Smooth muscle cell (in vitro differentiated cells): ENCODE results near the gene GALNT9. TPM values are rescaled to one million over a fixed set of nuclear protein-coding genes. Genes with fewer than 3 reads are reported as not detected.

Experiments used
- DNase-seq: peaks from one replicate; lab custom pipeline; 2025; ENCODE audit not compliant: unreplicated experiment; lab: John Stamatoyannopoulos, UW
- H2AFZ ChIP-seq: fragments of 200-600 bp; sonication (generic); 2 replicates; pipeline ENCODE4 v1.6.0; 2016; ENCODE audit warnings: antibody characterized with exemption, low read depth, mild to moderate bottlenecking
- H3F3A ChIP-seq: fragments of 200-600 bp; sonication (generic); 2 replicates; pipeline ENCODE4 v1.6.0; 2017; ENCODE audit warnings: antibody characterized with exemption, low read depth
- H3K27ac ChIP-seq: fragments of 200-600 bp; sonication (generic); 2 replicates; pipeline ENCODE4 v1.5.1; 2016; ENCODE audit warnings: low read depth, mild to moderate bottlenecking
- H3K27me3 ChIP-seq: fragments of 200-600 bp; sonication (generic); 2 replicates; pipeline ENCODE4 v1.6.1; 2016; ENCODE audit warnings: low read depth, mild to moderate bottlenecking
- H3K36me3 ChIP-seq: fragments of 200-600 bp; sonication (generic); 2 replicates; pipeline ENCODE4 v1.5.1; 2016; ENCODE audit warnings: low read depth
- H3K4me1 ChIP-seq: fragments of 200-600 bp; sonication (generic); 2 replicates; pipeline ENCODE4 v1.5.1; 2016; ENCODE audit warnings: low read depth
- H3K4me2 ChIP-seq: fragments of 200-600 bp; sonication (generic); 2 replicates; pipeline ENCODE4 v1.6.0; 2016; ENCODE audit warnings: mild to moderate bottlenecking
- H3K4me3 ChIP-seq: fragments of 200-600 bp; sonication (generic); 2 replicates; pipeline ENCODE4 v1.5.1; 2016; ENCODE audit warnings: mild to moderate bottlenecking
- H3K79me2 ChIP-seq: fragments of 200-600 bp; sonication (generic); 2 replicates; pipeline ENCODE4 v1.6.0; 2016; ENCODE audit warnings: low read depth, mild to moderate bottlenecking
- H3K9ac ChIP-seq: fragments of 200-600 bp; sonication (generic); 2 replicates; pipeline ENCODE4 v1.6.0; 2016; ENCODE audit warnings: low read depth
- H3K9me3 ChIP-seq: fragments of 200-600 bp; sonication (generic); replicated peaks from 2 replicates; pipeline ENCODE4 v1.5.1; 2016; ENCODE audit warnings: low read depth
- H4K20me1 ChIP-seq: fragments of 200-600 bp; sonication (generic); 2 replicates; pipeline ENCODE4 v1.6.0; 2016; ENCODE audit warnings: low read depth
- CTCF ChIP-seq: fragments of 200-600 bp; sonication (generic); IDR thresholded peaks from 2 replicates; pipeline ENCODE4 v1.5.1; 2017; ENCODE audit warnings: borderline replicate concordance, mild to moderate bottlenecking, antibody characterized with exemption; ENCODE audit not compliant: insufficient read depth, poor library complexity, severe bottlenecking
- WGBS: methylation state at CpG from one replicate; pipeline ENCODE4 v1.1.7; 2016; ENCODE audit warnings: low lambda C conversion rate; 5-methylcytosine and 5-hydroxymethylcytosine counted together
- polyA plus RNA-seq: library from polyadenylated mRNA; unstranded; fragments of >200 nt; fragmentation: Nextera tagmentation; extraction: Ambion mirVana; gene quantifications from 2 replicates; pipeline ENCODE4 v1.2.1, GENCODE V29; 2016
- total RNA-seq: library from RNA; depleted of rRNA; stranded (reverse); fragments of >200 nt; gene quantifications from 2 replicates; pipeline ENCODE4 v1.2.3, GENCODE V29; 2014

GALNT9 gene
- total and polyA plus RNA-seq, 2 experiments from 2014 or later: 1.1 TPM; not detected in 1

GRCh38 chr12:132277949-132278348 is 51.4 kb downstream of the GALNT9 start:
- TF ChIP-seq CTCF: no peak
- no peaks in the 10 kb centered on the region for H3K79me2 ChIP-seq
- H4K20me1 ChIP-seq: no peaks in the 10 kb centered on the region
- no peak for DNase-seq
- H3K27ac ChIP-seq: no peak overlapping the region
- no peak overlapping the region for H3K4me2 ChIP-seq
- no peak overlapping the region for H3K9ac ChIP-seq
- H3K9me3 ChIP-seq: no peaks in the 10 kb centered on the region
- no peaks in the 10 kb centered on the region for H3K36me3 ChIP-seq
- no peak overlapping the region for H3K4me3 ChIP-seq
- 83% methylated on average over 12 of the region's 12 CpGs for WGBS
- H2AFZ ChIP-seq: no peak overlapping the region
- H3K4me1 ChIP-seq: no peaks in the 10 kb centered on the region
- H3K27me3 ChIP-seq: no peaks in the 10 kb centered on the region
- no peaks in the 10 kb centered on the region for H3F3A ChIP-seq

- Histone ChIP-seq H3K4me3 (no peak overlapping the region), H3K9ac (no peak overlapping the region), H3K36me3 (no peaks in the 10 kb centered on the region), H3K27ac (no peak overlapping the region), H4K20me1 (no peaks in the 10 kb centered on the region), H3F3A (no peaks in the 10 kb centered on the region), H3K4me2 (no peak overlapping the region), H3K4me1 (no peaks in the 10 kb centered on the region), H3K27me3 (no peaks in the 10 kb centered on the region), H3K9me3 (no peaks in the 10 kb centered on the region), H2AFZ (no peak overlapping the region), H3K79me2 (no peaks in the 10 kb centered on the region)
- TF ChIP-seq CTCF: no peak
- WGBS: 82% methylated on average over 31 of the region's 31 CpGs
- no peak for DNase-seq
Observed at GRCh38 chr12:132277374-132277941, 51.9 kb downstream of the GALNT9 start.

- Histone ChIP-seq H3K4me3 (no peak overlapping the region), H3K9me3 (no peaks in the 10 kb centered on the region), H4K20me1 (no peaks in the 10 kb centered on the region), H3K79me2 (no peaks in the 10 kb centered on the region), H3K27me3 (no peaks in the 10 kb centered on the region), H3K4me2 (no peak overlapping the region), H2AFZ (no peak overlapping the region), H3F3A (no peaks in the 10 kb centered on the region), H3K36me3 (no peaks in the 10 kb centered on the region), H3K9ac (no peak overlapping the region), H3K4me1 (no peaks in the 10 kb centered on the region), H3K27ac (no peak overlapping the region)
- 50% methylated on average over 12 of the region's 12 CpGs for WGBS
- TF ChIP-seq CTCF: no peak
- no peak for DNase-seq
Observed at GRCh38 chr12:132276827-132277373, 52.5 kb downstream of the GALNT9 start.

DNA sequence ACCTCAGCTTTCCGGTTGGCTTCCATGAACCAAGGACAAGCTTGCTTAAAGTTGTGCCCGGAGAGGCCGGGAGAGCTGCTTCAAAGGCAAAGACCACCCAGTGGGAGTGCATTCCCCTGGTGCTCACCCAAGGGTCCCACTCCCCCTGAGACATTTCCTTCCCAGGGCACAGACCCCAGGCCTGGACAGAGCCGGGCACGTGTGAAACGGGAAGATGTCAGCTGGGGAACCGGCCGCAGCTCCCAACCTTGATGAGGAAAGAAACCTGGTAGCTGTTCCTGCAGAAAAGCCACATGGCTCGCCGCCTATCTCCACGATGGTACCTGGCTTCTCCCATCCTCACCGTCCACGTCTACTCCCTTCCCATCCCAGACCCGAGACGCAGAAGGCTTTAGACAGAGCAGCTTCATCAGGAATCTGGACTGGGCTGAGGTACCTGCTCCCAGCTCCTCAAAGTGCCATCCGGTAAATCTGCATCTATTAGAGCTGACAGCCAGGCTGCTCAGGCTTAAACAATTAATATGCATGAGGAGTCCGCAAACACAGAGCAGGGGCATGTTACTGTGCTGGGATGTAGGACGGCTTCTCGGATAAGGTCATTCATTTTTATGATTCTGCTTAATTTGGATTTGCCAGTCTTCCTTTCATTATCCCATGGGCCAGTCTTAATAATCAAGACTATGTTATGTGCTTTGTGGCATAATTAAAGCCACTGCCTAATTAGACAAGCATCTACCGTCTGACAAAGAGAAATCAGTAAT is 53.1 kb downstream of the GALNT9 start:
- Histone ChIP-seq H2AFZ (no peak overlapping the region), H3K9ac (no peak overlapping the region), H3K4me3 (no peak overlapping the region), H3K27me3 (no peaks in the 10 kb centered on the region), H3K36me3 (no peaks in the 10 kb centered on the region), H3K79me2 (no peaks in the 10 kb centered on the region), H3K9me3 (no peaks in the 10 kb centered on the region), H3K4me2 (no peak overlapping the region), H3K4me1 (no peaks in the 10 kb centered on the region), H3F3A (no peaks in the 10 kb centered on the region), H4K20me1 (no peaks in the 10 kb centered on the region), H3K27ac (no peak overlapping the region)
- WGBS: 93% methylated on average over 20 of the region's 20 CpGs
- no peak for DNase-seq
- TF ChIP-seq CTCF: no peak
